WI38 (cell line): ENCODE results near the gene CEACAM6.

ENCODE experiments used
- H3K4me3 ChIP-seq: 2 replicates; pipeline ENCODE4 v1.5.1; 2011; ENCODE audit warnings: low read depth, mild to moderate bottlenecking, control low read depth, low read length
- CTCF ChIP-seq: IDR thresholded peaks from 2 replicates; pipeline ENCODE4 v1.5.1; 2012; ENCODE audit warnings: low read depth, mild to moderate bottlenecking, control low read depth, low read length

The CEACAM6 gene

GRCh38 chr19:41735071-41735600 lies 20.2 kb upstream of the CEACAM6 start:
- no peak for TF ChIP-seq CTCF
- H3K4me3 ChIP-seq, result no peak overlapping the region

- no peak for TF ChIP-seq CTCF
- no peak overlapping the region for H3K4me3 ChIP-seq
Measured at GRCh38 chr19:41739361-41739760, 16.0 kb upstream of the CEACAM6 start.

GRCh38 chr19:41740415-41741243 lies 14.7 kb upstream of the CEACAM6 start:
- H3K4me3 ChIP-seq, result no peak overlapping the region
- no peak for TF ChIP-seq CTCF

- H3K4me3 ChIP-seq, result no peak overlapping the region
- TF ChIP-seq CTCF, result no peak
Measured at GRCh38 chr19:41741244-41741554, 14.1 kb upstream of the CEACAM6 start.

- no peak for TF ChIP-seq CTCF
- H3K4me3 ChIP-seq, result no peak overlapping the region
Measured at GRCh38 chr19:41744850-41745249, 10.5 kb upstream of the CEACAM6 start.

- H3K4me3 ChIP-seq, result no peak overlapping the region
- TF ChIP-seq CTCF, result no peak
Measured at GRCh38 chr19:41745756-41746155, 9.6 kb upstream of the CEACAM6 start.

GRCh38 chr19:41746593-41747227 lies 8.6 kb upstream of the CEACAM6 start:
- 0 out of 2 replicates have a peak, but pooled peaks have one; percentile 35 for TF ChIP-seq CTCF
- H3K4me3 ChIP-seq, result no peak overlapping the region
